ENCODE data around the gene LTB4R2.

LTB4R2 gene

DNA sequence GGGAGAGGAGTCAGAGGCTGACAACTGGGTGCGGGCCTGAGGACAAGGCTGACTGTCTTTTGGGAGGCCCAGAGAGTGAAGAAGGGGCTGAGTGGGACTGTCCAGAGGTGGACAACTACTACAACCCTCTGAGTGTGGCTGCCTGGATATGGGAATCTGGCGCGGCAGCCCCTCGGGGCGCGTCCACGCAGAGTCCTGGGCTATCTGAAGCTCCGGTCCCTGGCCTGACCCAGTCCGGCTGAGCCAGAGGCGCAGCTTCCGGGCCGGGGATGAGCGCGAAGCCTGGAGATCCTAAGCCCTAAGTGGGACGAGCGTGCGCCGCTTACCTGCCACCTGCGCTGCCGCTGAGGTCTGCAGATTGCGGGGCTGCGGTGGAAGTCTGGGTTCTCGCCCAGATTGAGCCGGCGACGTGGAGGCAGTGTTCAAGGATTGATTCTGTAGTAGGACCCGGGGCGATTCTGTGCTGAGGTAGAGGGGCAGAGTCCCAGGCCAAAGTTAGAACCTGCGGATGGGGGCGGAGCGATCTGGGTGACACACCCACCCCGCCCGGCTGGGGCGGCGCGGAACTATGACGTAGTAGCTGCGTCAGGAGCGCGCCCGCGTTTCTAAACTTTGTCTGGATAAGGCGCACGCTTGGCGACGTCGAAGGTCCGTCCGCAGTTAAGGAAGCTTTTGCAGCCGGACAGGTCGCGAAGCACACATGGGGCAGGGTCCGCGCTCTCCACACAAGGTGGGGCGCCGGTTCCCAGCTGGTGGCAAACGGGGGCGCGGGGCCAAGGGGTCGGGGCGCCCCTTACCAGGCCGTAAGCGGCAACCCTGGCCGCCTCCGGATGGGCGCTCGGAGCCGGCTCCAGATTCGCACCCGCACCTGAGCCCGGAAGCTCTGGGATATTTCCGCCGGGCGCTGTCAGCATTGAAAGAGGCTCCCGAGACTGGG is 10.4 kb upstream of the LTB4R2 start, which contains the start of the genes DHRS1 and NOP9:
Gene DHRS1 (minus strand): TSS at position 526 of the 937 bp plus-strand sequence. CDS start 674 bp downstream, outside the sequence.
Gene NOP9 (plus strand): TSS at position 596 of the 937 bp plus-strand sequence. CDS start 105 bp downstream, at position 701.
- H3K36me3 Mint-ChIP-seq, result peaks cover 29% of the 10 kb centered on the region
- no peaks in the 10 kb centered on the region for H3K9me3 Mint-ChIP-seq
- H3K4me3 Mint-ChIP-seq, result peak within 1 kb of the TSS; percentile 91
- DNase-seq (ENCODE audit: low spot score in 2 of 2) (peak; percentile 88 to 97), ATAC-seq (ENCODE audit: low read depth) (peak; percentile 84)
- peak within 1 kb of the TSS; percentile 94 for H3K27ac Mint-ChIP-seq
- no peaks in the 10 kb centered on the region for H3K27me3 Mint-ChIP-seq
- peaks cover 36% of the 10 kb centered on the region for H3K4me1 Mint-ChIP-seq

DNA sequence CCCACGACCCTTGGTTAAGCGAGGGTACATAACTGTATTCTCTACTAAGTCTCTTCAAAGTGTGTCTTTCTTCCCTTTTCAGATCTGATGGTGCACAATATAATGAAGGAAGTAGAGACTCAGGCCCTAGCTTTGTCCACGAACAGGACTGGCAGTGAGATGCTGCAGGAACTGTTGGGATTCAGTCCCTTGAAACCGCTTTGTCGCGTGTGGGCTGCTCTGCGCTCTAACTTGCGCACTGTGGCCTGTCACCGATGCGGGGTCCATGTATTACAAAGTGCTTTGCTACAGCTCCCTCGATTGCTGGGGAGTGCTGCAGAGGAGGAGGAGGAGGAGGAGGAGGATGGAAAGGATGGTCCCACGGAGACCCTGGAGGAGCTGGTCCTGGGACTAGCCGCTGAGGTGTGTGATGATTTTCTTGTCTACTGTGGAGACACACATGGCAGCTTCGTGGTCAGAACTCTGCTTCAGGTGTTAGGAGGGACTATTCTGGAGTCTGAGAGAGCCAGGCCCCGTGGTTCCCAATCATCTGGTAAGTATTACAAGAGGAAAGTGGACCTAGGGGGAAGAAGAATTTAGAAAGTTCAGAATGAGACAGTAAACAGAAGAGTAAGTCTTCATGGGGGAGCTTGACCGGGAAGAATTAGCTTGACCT is 9.5 kb upstream of the LTB4R2 start:
- Mint-ChIP-seq H3K27ac (peak overlapping the region; percentile 94), H3K9me3 (no peaks in the 10 kb centered on the region), H3K27me3 (no peaks in the 10 kb centered on the region), H3K4me1 (peaks cover 36% of the 10 kb centered on the region), H3K36me3 (peaks cover 34% of the 10 kb centered on the region), H3K4me3 (peak overlapping the region; percentile 91)
- ATAC-seq (ENCODE audit: low read depth) (no peak), DNase-seq (ENCODE audit: low spot score in 2 of 2) (no peak)

DNA sequence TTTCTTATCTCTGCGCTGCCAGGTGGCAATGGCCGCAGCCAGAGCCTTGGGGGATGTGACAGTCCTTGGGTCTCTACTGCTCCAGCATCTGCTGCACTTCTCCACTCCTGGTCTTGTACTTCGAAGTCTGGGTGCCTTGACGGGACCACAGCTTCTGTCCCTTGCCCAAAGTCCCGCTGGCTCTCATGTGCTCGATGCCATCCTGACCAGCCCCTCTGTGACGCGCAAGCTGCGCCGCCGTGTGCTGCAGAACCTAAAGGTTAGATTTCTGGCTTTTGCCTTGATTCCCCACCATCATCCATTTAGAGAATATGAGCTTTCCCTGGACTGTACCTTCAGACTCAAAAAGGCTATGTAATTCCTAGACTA is 5.9 kb upstream of the LTB4R2 start:
- H3K4me1 Mint-ChIP-seq, result peaks cover 26% of the 10 kb centered on the region
- H3K4me3 Mint-ChIP-seq, result no peak overlapping the region
- no peaks in the 10 kb centered on the region for H3K27me3 Mint-ChIP-seq
- H3K9me3 Mint-ChIP-seq, result no peaks in the 10 kb centered on the region
- no peak for ATAC-seq (ENCODE audit: low read depth)
- H3K36me3 Mint-ChIP-seq, result peaks cover 40% of the 10 kb centered on the region
- H3K27ac Mint-ChIP-seq, result no peak overlapping the region
- no peak for DNase-seq (ENCODE audit: low spot score in 2 of 2)

DNA sequence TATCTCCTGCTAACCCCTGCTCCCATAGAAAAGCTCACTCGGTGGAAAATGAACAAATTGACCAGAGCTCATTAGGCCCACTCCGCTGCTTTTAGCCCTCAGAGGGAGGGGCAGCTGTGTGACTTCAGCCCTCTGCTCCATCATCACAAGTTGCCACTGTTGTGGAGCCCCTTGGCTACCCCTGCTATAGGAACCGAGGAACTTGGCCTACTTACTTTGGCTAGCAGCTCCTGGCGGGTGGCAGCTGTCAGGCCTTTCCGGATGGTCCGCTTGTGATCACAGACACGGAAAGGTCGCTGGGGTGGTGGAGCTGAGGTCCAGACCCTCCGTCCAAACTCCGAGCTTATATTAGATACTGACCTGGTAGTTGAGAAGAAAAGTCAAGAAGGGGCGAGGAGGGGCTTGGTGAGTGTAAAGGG is 2.8 kb upstream of the LTB4R2 start:
- DNase-seq (ENCODE audit: low spot score in 2 of 2) (no peak), ATAC-seq (ENCODE audit: low read depth) (no peak)
- H3K9me3 Mint-ChIP-seq, result no peaks in the 10 kb centered on the region
- H3K36me3 Mint-ChIP-seq, result peaks cover 38% of the 10 kb centered on the region
- no peaks in the 10 kb centered on the region for H3K27me3 Mint-ChIP-seq
- H3K4me3 Mint-ChIP-seq, result no peak overlapping the region
- peak overlapping the region; percentile 67 for H3K27ac Mint-ChIP-seq
- peaks cover 31% of the 10 kb centered on the region for H3K4me1 Mint-ChIP-seq

DNA sequence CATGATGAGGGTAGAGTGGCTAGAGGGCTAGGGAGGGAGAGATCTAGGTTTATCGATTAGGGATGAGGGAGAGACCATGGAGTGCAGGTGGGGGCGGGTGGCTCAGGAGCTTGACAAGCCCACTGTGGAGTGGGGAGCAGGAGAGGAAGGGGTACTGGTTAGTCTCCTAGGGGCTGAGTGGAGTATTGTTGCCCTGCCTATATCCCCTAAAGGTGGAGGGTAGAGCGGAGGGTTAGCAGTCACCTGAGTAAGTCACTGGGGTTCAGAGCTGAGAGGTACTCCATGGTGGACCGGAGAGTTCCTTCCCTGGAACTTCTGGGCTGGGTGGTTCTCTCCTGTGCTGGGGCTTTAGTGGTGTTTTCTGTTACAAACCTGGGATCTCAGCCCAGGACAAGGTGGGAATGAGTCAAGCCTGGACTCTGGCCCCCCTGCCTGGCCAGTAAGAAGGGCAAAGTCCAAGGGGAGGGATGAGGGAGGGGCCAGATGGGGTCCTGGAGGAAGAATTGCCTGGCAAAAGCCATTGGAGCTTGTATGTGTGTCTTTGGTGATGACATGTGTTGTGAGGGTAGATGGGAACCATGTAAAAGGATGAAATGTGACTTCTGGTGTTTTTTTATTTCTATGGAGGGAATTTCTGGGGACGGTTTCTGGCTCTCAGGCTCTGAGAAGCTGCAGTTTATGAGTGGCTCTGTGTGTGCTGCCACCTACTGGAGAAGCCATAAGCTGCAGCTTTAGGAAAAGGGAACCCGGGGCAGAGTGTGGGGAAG is 2.2 kb upstream of the LTB4R2 start, which contains the start of gene CIDEB:
Gene CIDEB (minus strand): TSS at position 403 of the 767 bp plus-strand sequence. CDS start 119 bp downstream, at position 284.
- ATAC-seq (ENCODE audit: low read depth) (peak; percentile 9), DNase-seq (ENCODE audit: low spot score in 2 of 2) (peak; percentile 60 to 65)
- Mint-ChIP-seq H3K4me3 (no peak within 1 kb of the TSS), H3K27ac (peak within 1 kb of the TSS; percentile 75), H3K27me3 (no peaks in the 10 kb centered on the region), H3K4me1 (peaks cover 35% of the 10 kb centered on the region), H3K9me3 (no peaks in the 10 kb centered on the region), H3K36me3 (peaks cover 36% of the 10 kb centered on the region)

DNA sequence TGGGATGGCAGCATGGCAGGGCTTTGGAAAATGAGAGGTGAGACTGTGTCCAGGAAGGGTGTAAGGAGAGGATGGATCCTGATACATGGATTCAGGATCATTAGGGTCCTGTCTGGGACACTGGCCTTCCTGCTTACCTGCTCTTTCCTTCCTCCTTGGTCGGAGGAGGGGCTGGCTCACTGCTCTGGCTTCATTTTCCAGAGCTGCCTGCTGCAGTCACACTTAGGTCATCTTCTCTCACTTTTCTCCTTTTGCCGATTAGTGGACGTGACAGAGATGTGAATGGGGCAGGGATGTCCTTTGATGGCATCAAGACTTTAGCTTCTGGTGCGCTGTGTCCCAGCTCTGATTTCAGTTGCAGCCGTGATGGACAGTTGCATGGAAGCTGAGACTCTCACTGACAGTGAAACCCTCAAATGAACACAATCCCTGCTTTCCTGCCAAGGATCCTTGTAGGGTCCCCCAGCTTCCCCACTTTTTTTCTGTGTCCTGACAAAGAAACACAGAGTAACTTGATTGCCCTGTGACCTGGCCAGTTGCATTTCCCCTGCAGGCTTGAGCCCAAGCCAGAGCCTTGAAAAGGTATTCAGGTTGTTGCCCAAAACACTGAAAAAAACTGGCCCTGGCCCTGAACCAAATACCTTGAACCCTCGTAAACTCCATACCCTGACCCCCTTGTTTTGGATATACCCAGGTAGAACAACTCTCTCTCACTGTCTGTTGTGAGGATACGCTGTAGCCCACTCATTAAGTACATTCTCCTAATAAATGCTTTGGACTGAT is 1.4 kb upstream of the LTB4R2 start:
- Mint-ChIP-seq H3K4me3 (no peak overlapping the region), H3K4me1 (peaks cover 41% of the 10 kb centered on the region), H3K9me3 (no peaks in the 10 kb centered on the region), H3K27me3 (no peaks in the 10 kb centered on the region), H3K27ac (peak overlapping the region; percentile 75), H3K36me3 (peaks cover 33% of the 10 kb centered on the region)
- DNase-seq (ENCODE audit: low spot score in 2 of 2), result no peak
- ATAC-seq (ENCODE audit: low read depth), result no peak

DNA sequence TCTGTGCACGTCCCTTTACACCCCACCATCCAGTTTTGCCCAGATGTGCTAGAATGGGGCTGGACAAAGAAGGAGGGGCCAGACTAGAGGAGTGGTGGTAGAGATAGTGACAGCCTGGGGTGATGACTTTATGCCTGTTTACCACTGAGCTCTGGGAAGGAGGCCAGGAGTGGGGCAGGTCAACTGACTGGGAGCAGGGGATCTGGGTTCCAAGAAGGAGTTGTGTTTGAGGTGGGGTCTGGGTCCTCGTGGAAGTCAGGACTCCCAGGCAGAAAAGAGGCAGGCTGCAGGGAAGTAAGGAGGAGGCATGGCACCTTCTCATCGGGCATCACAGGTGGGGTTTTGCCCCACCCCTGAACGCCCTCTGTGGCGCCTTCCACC is 315 bp downstream of the LTB4R2 start:
- peak overlapping the region; percentile 87 for H3K27ac Mint-ChIP-seq
- H3K27me3 Mint-ChIP-seq, result no peaks in the 10 kb centered on the region
- H3K4me3 Mint-ChIP-seq, result peak overlapping the region; percentile 80
- peaks cover 18% of the 10 kb centered on the region for H3K36me3 Mint-ChIP-seq
- H3K9me3 Mint-ChIP-seq, result no peaks in the 10 kb centered on the region
- peaks cover 48% of the 10 kb centered on the region for H3K4me1 Mint-ChIP-seq
- DNase-seq (ENCODE audit: low spot score in 2 of 2) (no peak), ATAC-seq (ENCODE audit: low read depth) (no peak)

DNA sequence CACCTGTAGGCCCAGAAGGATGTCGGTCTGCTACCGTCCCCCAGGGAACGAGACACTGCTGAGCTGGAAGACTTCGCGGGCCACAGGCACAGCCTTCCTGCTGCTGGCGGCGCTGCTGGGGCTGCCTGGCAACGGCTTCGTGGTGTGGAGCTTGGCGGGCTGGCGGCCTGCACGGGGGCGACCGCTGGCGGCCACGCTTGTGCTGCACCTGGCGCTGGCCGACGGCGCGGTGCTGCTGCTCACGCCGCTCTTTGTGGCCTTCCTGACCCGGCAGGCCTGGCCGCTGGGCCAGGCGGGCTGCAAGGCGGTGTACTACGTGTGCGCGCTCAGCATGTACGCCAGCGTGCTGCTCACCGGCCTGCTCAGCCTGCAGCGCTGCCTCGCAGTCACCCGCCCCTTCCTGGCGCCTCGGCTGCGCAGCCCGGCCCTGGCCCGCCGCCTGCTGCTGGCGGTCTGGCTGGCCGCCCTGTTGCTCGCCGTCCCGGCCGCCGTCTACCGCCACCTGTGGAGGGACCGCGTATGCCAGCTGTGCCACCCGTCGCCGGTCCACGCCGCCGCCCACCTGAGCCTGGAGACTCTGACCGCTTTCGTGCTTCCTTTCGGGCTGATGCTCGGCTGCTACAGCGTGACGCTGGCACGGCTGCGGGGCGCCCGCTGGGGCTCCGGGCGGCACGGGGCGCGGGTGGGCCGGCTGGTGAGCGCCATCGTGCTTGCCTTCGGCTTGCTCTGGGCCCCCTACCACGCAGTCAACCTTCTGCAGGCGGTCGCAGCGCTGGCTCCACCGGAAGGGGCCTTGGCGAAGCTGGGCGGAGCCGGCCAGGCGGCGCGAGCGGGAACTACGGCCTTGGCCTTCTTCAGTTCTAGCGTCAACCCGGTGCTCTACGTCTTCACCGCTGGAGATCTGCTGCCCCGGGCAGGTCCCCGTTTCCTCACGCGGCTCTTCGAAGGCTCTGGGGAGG is 985 bp downstream of the LTB4R2 start, which contains the start of gene LTB4R:
Gene LTB4R (plus strand): TSS at position 857 of the 959 bp plus-strand sequence. CDS start 4,150 bp downstream, outside the sequence.
- no peaks in the 10 kb centered on the region for H3K9me3 Mint-ChIP-seq
- peak within 1 kb of the TSS; percentile 87 for H3K27ac Mint-ChIP-seq
- DNase-seq (ENCODE audit: low spot score in 2 of 2), result peak; percentile 73 to 74
- no peaks in the 10 kb centered on the region for H3K27me3 Mint-ChIP-seq
- peak; percentile 77 for ATAC-seq (ENCODE audit: low read depth)
- peak within 1 kb of the TSS; percentile 80 for H3K4me3 Mint-ChIP-seq
- H3K36me3 Mint-ChIP-seq, result peaks cover 12% of the 10 kb centered on the region
- H3K4me1 Mint-ChIP-seq, result peaks cover 48% of the 10 kb centered on the region

DNA sequence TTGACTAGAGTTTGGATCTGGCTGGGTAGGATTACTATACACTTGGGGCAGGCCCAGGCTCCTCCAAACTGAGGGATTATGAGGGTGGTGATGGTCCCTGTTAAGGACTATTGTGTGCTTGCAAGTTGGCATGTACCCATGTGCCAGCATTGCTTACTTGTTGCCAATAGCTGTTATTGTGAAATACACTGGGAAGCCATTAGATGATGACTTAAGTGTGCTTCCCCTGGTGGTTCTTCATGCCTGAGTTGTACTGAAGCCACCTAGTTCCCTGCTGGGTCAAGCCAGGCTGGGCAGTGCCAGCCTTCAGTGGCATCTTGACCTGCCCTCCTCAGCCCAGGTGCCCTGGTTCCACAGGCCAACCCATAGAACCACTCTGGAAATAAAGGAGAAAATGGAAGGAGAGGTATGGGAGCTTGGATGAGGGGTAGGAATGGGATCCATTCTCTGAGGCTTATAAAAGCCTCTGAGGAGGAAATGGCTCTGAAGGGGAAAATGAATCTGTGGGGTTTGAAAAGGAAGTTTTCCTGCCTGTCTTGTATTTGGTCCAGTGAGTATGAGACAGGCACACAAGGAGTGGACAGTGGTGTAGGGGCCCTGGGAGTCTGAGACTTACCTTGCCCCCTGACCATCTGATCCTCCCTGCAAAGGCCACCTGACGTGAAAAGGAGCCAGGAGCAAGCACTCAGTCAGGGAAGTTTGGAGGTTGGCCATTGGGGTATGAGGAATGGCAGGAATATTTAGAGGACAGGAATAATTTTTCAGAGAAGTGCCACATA is 2.1 kb downstream of the LTB4R2 start:
- ATAC-seq (ENCODE audit: low read depth), result no peak
- Mint-ChIP-seq H3K27ac (peak overlapping the region; percentile 87), H3K4me1 (peaks cover 45% of the 10 kb centered on the region), H3K27me3 (no peaks in the 10 kb centered on the region), H3K4me3 (peak overlapping the region; percentile 80), H3K36me3 (peaks cover 7% of the 10 kb centered on the region), H3K9me3 (no peaks in the 10 kb centered on the region)
- no peak for DNase-seq (ENCODE audit: low spot score in 2 of 2)

DNA sequence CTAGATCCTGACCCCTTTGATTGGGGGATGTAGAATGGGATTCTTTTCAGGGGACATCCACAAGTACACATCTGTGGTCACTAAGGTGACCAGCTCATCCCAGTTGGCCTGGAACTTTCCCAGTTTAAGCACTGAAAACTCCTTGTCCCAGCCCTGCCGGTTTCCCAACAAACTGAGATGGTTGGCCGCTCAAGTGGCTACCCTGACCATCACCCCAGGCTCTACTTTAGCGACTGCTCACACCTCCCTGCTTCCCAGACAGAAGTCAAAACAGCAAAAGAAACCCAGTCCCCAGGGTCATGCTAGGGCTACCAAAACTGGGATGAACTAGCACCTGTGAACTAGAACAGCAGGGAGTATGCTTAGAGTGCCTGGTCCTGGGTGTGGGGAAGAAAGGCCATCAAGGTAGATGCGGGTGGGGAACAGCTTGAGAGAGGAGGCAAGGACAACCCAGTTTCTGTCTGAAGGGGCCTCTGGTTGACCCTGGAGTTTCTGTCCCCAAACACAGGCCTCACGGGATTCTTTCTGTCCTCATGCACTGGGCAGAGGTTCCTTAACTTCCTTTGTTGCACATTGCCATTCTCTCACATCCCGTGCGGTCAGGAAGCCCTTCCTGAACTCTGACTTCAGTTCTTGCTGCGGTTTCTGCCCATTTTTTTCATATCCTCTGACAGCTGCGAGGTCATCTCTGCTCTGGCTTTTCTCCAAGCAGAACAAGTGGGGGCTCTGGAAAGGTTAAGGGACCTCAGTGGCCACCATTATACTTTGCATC is 3.0 kb downstream of the LTB4R2 start:
- Mint-ChIP-seq H3K4me3 (peak overlapping the region; percentile 44), H3K9me3 (no peaks in the 10 kb centered on the region), H3K27ac (peak overlapping the region; percentile 87), H3K4me1 (peaks cover 41% of the 10 kb centered on the region), H3K36me3 (peaks cover 3% of the 10 kb centered on the region), H3K27me3 (no peaks in the 10 kb centered on the region)
- DNase-seq (ENCODE audit: low spot score in 2 of 2) (no peak), ATAC-seq (ENCODE audit: low read depth) (no peak)

DNA sequence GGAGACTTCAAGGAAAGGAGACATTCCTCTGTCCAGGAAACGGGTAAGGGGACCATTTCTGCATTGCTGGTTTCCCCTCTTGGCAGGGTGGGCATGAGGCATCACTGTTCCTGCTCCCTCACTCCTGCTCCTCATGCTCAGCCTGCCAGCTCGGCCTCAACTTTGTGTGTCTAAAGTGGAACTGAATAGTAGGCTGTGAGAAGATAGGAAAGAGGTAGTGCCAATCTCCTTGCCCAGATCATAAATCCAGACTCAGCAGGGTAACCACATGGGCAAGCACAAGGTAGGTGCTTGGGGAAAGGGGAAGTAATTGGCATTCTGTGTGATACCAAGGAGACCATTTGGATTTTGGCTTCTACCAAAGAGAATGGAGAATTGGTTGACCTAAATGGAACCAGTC is 4.0 kb downstream of the LTB4R2 start:
- ATAC-seq (ENCODE audit: low read depth) (no peak), DNase-seq (ENCODE audit: low spot score in 2 of 2) (no peak)
- H3K9me3 Mint-ChIP-seq, result no peaks in the 10 kb centered on the region
- H3K27me3 Mint-ChIP-seq, result peaks cover 2% of the 10 kb centered on the region
- no peak overlapping the region for H3K4me3 Mint-ChIP-seq
- H3K27ac Mint-ChIP-seq, result no peak overlapping the region
- H3K36me3 Mint-ChIP-seq, result no peaks in the 10 kb centered on the region
- peaks cover 36% of the 10 kb centered on the region for H3K4me1 Mint-ChIP-seq
